HL-60/S4 treated with phorbol 12-myristate 13-acetate at 8.2 ng/mL for 4 days and 3 days (cell line): ENCODE measurements around the gene PSMA7.

Source experiments
- in situ Hi-C: fragments of 300-500 bp; cut with MboI; formaldehyde crosslinking; loops from 2 replicates; pipeline ENCODE4 v1.15.0; 2022; ENCODE audit warnings: low sequenced_read_pairs

The PSMA7 gene

GRCh38 chr20:62138204-62138543 lies 5.0 kb downstream of the PSMA7 start:
- in situ Hi-C loops: loop anchor here (25.0 kb wide), 1 partner anchor 126 kb away; no protein-coding TSS in a partner anchor

- in situ Hi-C loops: loop anchor here (25.0 kb wide), 1 partner anchor 125 kb away; no protein-coding TSS in a partner anchor
These were observed 5.6 kb downstream of the PSMA7 start for GRCh38 chr20:62137478-62138203.

- in situ Hi-C loops: loop anchor here (25.0 kb wide), 1 partner anchor 125 kb away; no protein-coding TSS in a partner anchor
These were observed 6.2 kb downstream of the PSMA7 start for GRCh38 chr20:62137092-62137384.

- in situ Hi-C loops: loop anchor here (25.0 kb wide), 1 partner anchor 124 kb away; no protein-coding TSS in a partner anchor
These were observed 6.7 kb downstream of the PSMA7 start for GRCh38 chr20:62136283-62137091.

GRCh38 chr20:62135573-62136266 lies 7.5 kb downstream of the PSMA7 start:
- in situ Hi-C loops: loop anchor here (25.0 kb wide), 1 partner anchor 123 kb away; no protein-coding TSS in a partner anchor

GRCh38 chr20:62134735-62135231 lies 8.4 kb downstream of the PSMA7 start:
- in situ Hi-C loops: loop anchor here (25.0 kb wide), 1 partner anchor 122 kb away; no protein-coding TSS in a partner anchor

GRCh38 chr20:62133864-62134263 lies 9.3 kb downstream of the PSMA7 start:
- in situ Hi-C loops: loop anchor here (25.0 kb wide), 1 partner anchor 122 kb away; no protein-coding TSS in a partner anchor

- in situ Hi-C loops: loop anchor here (25.0 kb wide), 1 partner anchor 121 kb away; no protein-coding TSS in a partner anchor
These were observed 9.9 kb downstream of the PSMA7 start for GRCh38 chr20:62133051-62133845.

- in situ Hi-C loops: loop anchor here (25.0 kb wide), 1 partner anchor 120 kb away; no protein-coding TSS in a partner anchor
These were observed 10.8 kb downstream of the PSMA7 start for GRCh38 chr20:62132421-62132820.

GRCh38 chr20:62131560-62132320 lies 11.5 kb downstream of the PSMA7 start:
- in situ Hi-C loops: loop anchor here (25.0 kb wide), 1 partner anchor 119 kb away; no protein-coding TSS in a partner anchor

- in situ Hi-C loops: loop anchor here (25.0 kb wide), 1 partner anchor 118 kb away; no protein-coding TSS in a partner anchor
These were observed 13.3 kb downstream of the PSMA7 start for GRCh38 chr20:62129731-62130531.

- in situ Hi-C loops: loop anchor here (25.0 kb wide), 1 partner anchor 116 kb away; no protein-coding TSS in a partner anchor
These were observed 14.7 kb downstream of the PSMA7 start for GRCh38 chr20:62128502-62128901.

- in situ Hi-C loops: loop anchor here (25.0 kb wide), 1 partner anchor 115 kb away; no protein-coding TSS in a partner anchor
These were observed 15.4 kb downstream of the PSMA7 start for GRCh38 chr20:62127799-62128198.

- in situ Hi-C loops: loop anchor here (25.0 kb wide), 1 partner anchor 114 kb away; no protein-coding TSS in a partner anchor
These were observed 17.1 kb downstream of the PSMA7 start for GRCh38 chr20:62126141-62126540.

- in situ Hi-C loops: no loop called here
These were observed 19.6 kb downstream of the PSMA7 start for GRCh38 chr20:62123450-62124118.

GRCh38 chr20:62122654-62123449 lies 20.3 kb downstream of the PSMA7 start:
- in situ Hi-C loops: no loop called here
